Astrocyte (in vitro differentiated cells and primary cell): Measurements from ENCODE around the gene SLC19A1.

Source experiments
- EZH2 ChIP-seq: IDR thresholded peaks from 2 replicates; pipeline ENCODE4 v1.6.1; 2012; ENCODE audit warnings: mild to moderate bottlenecking, low read length, inconsistent platforms; ENCODE audit not compliant: insufficient read depth
- TF ChIP-seq, protein P1 (sequence below): IDR thresholded peaks from 2 replicates; pipeline ENCODE4 v1.5.1; 2011; ENCODE audit warnings: low read depth, mild to moderate bottlenecking, inconsistent platforms, low read length, moderate library complexity; ENCODE audit not compliant: insufficient read depth

DNA sequence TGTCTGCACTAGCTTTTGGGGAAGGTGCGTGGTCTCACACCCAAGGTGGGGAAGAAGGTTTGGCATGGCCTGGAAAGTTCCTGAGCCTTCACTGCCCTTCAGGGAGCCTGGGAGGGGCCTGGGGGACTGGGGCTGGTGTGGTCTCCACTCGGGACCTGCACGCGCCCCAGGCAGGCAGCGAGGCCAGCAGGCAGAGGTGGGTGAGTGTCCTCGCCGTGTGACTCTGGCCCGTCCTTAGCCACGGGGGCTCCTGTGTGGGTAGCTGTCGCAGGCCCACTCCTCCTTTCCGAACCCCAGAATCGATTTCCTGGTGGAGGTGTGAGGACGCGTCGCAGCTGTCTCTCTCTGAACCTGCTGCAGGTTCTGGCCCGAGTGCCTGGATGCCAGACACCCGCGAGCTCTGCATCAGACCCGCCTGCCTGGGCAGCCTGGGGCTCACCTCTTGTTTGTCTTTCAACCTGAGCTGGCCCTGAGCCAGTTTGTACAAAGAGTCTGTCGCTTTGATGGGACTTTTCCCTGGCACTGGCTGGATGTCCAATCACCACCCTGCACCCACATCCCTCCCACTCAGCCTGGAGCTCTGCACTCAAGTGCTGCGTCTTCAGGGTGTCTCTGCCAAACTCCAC lies 36.0 kb upstream of the SLC19A1 start:
- TF ChIP-seq, protein P1, sequence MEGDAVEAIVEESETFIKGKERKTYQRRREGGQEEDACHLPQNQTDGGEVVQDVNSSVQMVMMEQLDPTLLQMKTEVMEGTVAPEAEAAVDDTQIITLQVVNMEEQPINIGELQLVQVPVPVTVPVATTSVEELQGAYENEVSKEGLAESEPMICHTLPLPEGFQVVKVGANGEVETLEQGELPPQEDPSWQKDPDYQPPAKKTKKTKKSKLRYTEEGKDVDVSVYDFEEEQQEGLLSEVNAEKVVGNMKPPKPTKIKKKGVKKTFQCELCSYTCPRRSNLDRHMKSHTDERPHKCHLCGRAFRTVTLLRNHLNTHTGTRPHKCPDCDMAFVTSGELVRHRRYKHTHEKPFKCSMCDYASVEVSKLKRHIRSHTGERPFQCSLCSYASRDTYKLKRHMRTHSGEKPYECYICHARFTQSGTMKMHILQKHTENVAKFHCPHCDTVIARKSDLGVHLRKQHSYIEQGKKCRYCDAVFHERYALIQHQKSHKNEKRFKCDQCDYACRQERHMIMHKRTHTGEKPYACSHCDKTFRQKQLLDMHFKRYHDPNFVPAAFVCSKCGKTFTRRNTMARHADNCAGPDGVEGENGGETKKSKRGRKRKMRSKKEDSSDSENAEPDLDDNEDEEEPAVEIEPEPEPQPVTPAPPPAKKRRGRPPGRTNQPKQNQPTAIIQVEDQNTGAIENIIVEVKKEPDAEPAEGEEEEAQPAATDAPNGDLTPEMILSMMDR: no peak
- TF ChIP-seq EZH2: no peak
